Activated T-helper 17 cell treated with anti-CD3 and anti-CD28 coated beads, Interleukin-2, amount 50 U/mL, for 72 hours (primary cell): Measurements from ENCODE around the gene RNF207. TPM values are rescaled to one million over a fixed set of nuclear protein-coding genes. Genes with fewer than 3 reads are reported as not detected.

Experiments used
- ATAC-seq: fragments of 150-1000 bp; cut with Tn5 transposase; replicated peaks from 2 replicates; pipeline ENCODE4 v1.10.0; 2021; ENCODE audit warnings: mild to moderate bottlenecking, moderate library complexity
- H3K27ac Mint-ChIP-seq: one replicate; pipeline ENCODE4 v1.8.0; 2022; ENCODE audit warnings: mixed read lengths
- H3K27me3 Mint-ChIP-seq: one replicate; pipeline ENCODE4 v1.8.0; 2022; ENCODE audit warnings: mixed read lengths
- H3K36me3 Mint-ChIP-seq: one replicate; pipeline ENCODE4 v1.8.0; 2022; ENCODE audit warnings: low read depth, mild to moderate bottlenecking, mixed read lengths
- H3K4me1 Mint-ChIP-seq: one replicate; pipeline ENCODE4 v1.8.0; 2022; ENCODE audit warnings: mixed read lengths
- H3K4me3 Mint-ChIP-seq: one replicate; pipeline ENCODE4 v1.8.0; 2022; ENCODE audit warnings: mild to moderate bottlenecking, mixed read lengths
- H3K9me3 Mint-ChIP-seq: one replicate; pipeline ENCODE4 v1.8.0; 2022; ENCODE audit warnings: mixed read lengths
- total RNA-seq, 2 donors: library from RNA; stranded (reverse); gene quantifications; one replicate each; pipeline ENCODE4 v1.2.3, GENCODE V29; 2022

The RNF207 gene
- total RNA-seq, 2 donors from 2014 or later = 20.1 to 21.9 TPM

GRCh38 chr1:6168947-6169586 is 36.9 kb upstream of the RNF207 start:
- no peaks in the 10 kb centered on the region for H3K9me3 Mint-ChIP-seq
- H3K36me3 Mint-ChIP-seq = no peaks in the 10 kb centered on the region
- H3K27ac Mint-ChIP-seq = no peak overlapping the region
- H3K4me3 Mint-ChIP-seq = no peak overlapping the region
- no peaks in the 10 kb centered on the region for H3K4me1 Mint-ChIP-seq
- ATAC-seq = no peak
- peaks cover 13% of the 10 kb centered on the region for H3K27me3 Mint-ChIP-seq

GRCh38 chr1:6170116-6170741 is 35.7 kb upstream of the RNF207 start:
- H3K9me3 Mint-ChIP-seq = no peaks in the 10 kb centered on the region
- no peaks in the 10 kb centered on the region for H3K4me1 Mint-ChIP-seq
- H3K4me3 Mint-ChIP-seq = no peak overlapping the region
- no peaks in the 10 kb centered on the region for H3K36me3 Mint-ChIP-seq
- no peak for ATAC-seq
- H3K27me3 Mint-ChIP-seq = peaks cover 9% of the 10 kb centered on the region
- H3K27ac Mint-ChIP-seq = no peak overlapping the region

- ATAC-seq = no peak
- no peaks in the 10 kb centered on the region for H3K36me3 Mint-ChIP-seq
- H3K27ac Mint-ChIP-seq = no peak overlapping the region
- no peaks in the 10 kb centered on the region for H3K4me1 Mint-ChIP-seq
- H3K27me3 Mint-ChIP-seq = peaks cover 9% of the 10 kb centered on the region
- H3K9me3 Mint-ChIP-seq = no peaks in the 10 kb centered on the region
- no peak overlapping the region for H3K4me3 Mint-ChIP-seq
Observed at GRCh38 chr1:6170742-6171201, 35.1 kb upstream of the RNF207 start.

GRCh38 chr1:6171548-6172124 is 34.3 kb upstream of the RNF207 start:
- Mint-ChIP-seq H3K27ac (no peak overlapping the region), H3K36me3 (no peaks in the 10 kb centered on the region), H3K9me3 (no peaks in the 10 kb centered on the region), H3K4me3 (no peak overlapping the region), H3K27me3 (peaks cover 12% of the 10 kb centered on the region), H3K4me1 (no peaks in the 10 kb centered on the region)
- peak; percentile 19 for ATAC-seq

- no peak for ATAC-seq
- Mint-ChIP-seq H3K27ac (no peak overlapping the region), H3K4me3 (no peak overlapping the region), H3K4me1 (no peaks in the 10 kb centered on the region), H3K9me3 (no peaks in the 10 kb centered on the region), H3K36me3 (no peaks in the 10 kb centered on the region), H3K27me3 (peaks cover 17% of the 10 kb centered on the region)
Observed at GRCh38 chr1:6172549-6172948, 33.4 kb upstream of the RNF207 start.

GRCh38 chr1:6174621-6175410 is 31.1 kb upstream of the RNF207 start:
- Mint-ChIP-seq H3K27ac (no peak overlapping the region), H3K4me1 (no peaks in the 10 kb centered on the region), H3K27me3 (peaks cover 21% of the 10 kb centered on the region), H3K4me3 (no peak overlapping the region), H3K36me3 (no peaks in the 10 kb centered on the region), H3K9me3 (no peaks in the 10 kb centered on the region)
- no peak for ATAC-seq

- H3K4me3 Mint-ChIP-seq = no peak overlapping the region
- no peak for ATAC-seq
- H3K27me3 Mint-ChIP-seq = peaks cover 21% of the 10 kb centered on the region
- no peaks in the 10 kb centered on the region for H3K9me3 Mint-ChIP-seq
- H3K4me1 Mint-ChIP-seq = no peaks in the 10 kb centered on the region
- no peaks in the 10 kb centered on the region for H3K36me3 Mint-ChIP-seq
- no peak overlapping the region for H3K27ac Mint-ChIP-seq
Observed at GRCh38 chr1:6175411-6175828, 30.5 kb upstream of the RNF207 start.

- no peaks in the 10 kb centered on the region for H3K9me3 Mint-ChIP-seq
- peaks cover 9% of the 10 kb centered on the region for H3K4me1 Mint-ChIP-seq
- no peak overlapping the region for H3K4me3 Mint-ChIP-seq
- H3K36me3 Mint-ChIP-seq = peaks cover 9% of the 10 kb centered on the region
- no peak for ATAC-seq
- peaks cover 27% of the 10 kb centered on the region for H3K27me3 Mint-ChIP-seq
- no peak overlapping the region for H3K27ac Mint-ChIP-seq
Observed at GRCh38 chr1:6176779-6177178, 29.1 kb upstream of the RNF207 start.

GRCh38 chr1:6177681-6178380 is 28.1 kb upstream of the RNF207 start:
- Mint-ChIP-seq H3K27ac (no peak overlapping the region), H3K36me3 (peaks cover 9% of the 10 kb centered on the region), H3K9me3 (no peaks in the 10 kb centered on the region), H3K27me3 (peaks cover 28% of the 10 kb centered on the region), H3K4me3 (no peak overlapping the region), H3K4me1 (peaks cover 9% of the 10 kb centered on the region)
- ATAC-seq = no peak

GRCh38 chr1:6178751-6179563 is 27.0 kb upstream of the RNF207 start:
- Mint-ChIP-seq H3K27me3 (peaks cover 28% of the 10 kb centered on the region), H3K4me3 (peak overlapping the region; percentile 55), H3K27ac (no peak overlapping the region)

GRCh38 chr1:6179564-6180175 is 26.2 kb upstream of the RNF207 start:
- H3K4me3 Mint-ChIP-seq = no peak overlapping the region
- no peaks in the 10 kb centered on the region for H3K9me3 Mint-ChIP-seq
- peaks cover 9% of the 10 kb centered on the region for H3K4me1 Mint-ChIP-seq
- peaks cover 28% of the 10 kb centered on the region for H3K27me3 Mint-ChIP-seq
- no peak for ATAC-seq
- H3K36me3 Mint-ChIP-seq = peaks cover 15% of the 10 kb centered on the region
- no peak overlapping the region for H3K27ac Mint-ChIP-seq

More at GRCh38 chr1:6178751-6179563, 27.0 kb upstream of the RNF207 start:
- Mint-ChIP-seq H3K4me1 (peaks cover 9% of the 10 kb centered on the region), H3K9me3 (no peaks in the 10 kb centered on the region), H3K36me3 (peaks cover 9% of the 10 kb centered on the region)
- no peak for ATAC-seq

GRCh38 chr1:6180268-6180706 is 25.6 kb upstream of the RNF207 start, which contains the start of gene CHD5:
Gene CHD5 (minus strand): TSS chr1:6180321. CDS start chr1:6180023, 298 bp downstream.
- H3K9me3 Mint-ChIP-seq = no peaks in the 10 kb centered on the region
- H3K36me3 Mint-ChIP-seq = peaks cover 21% of the 10 kb centered on the region
- no peak within 1 kb of the TSS for H3K27ac Mint-ChIP-seq
- peaks cover 28% of the 10 kb centered on the region for H3K27me3 Mint-ChIP-seq
- H3K4me3 Mint-ChIP-seq = peak within 1 kb of the TSS; percentile 55
- ATAC-seq = no peak
- H3K4me1 Mint-ChIP-seq = peaks cover 9% of the 10 kb centered on the region

- Mint-ChIP-seq H3K36me3 (peaks cover 25% of the 10 kb centered on the region), H3K27me3 (peaks cover 28% of the 10 kb centered on the region), H3K4me1 (peaks cover 11% of the 10 kb centered on the region), H3K27ac (no peak overlapping the region), H3K9me3 (no peaks in the 10 kb centered on the region), H3K4me3 (peak overlapping the region; percentile 40)
- ATAC-seq = no peak
Observed at GRCh38 chr1:6180707-6181311, 25.1 kb upstream of the RNF207 start.
